Activated CD8-positive, alpha-beta memory T cell treated with anti-CD3 and anti-CD28 coated beads, Interleukin-2, amount 50 U/mL, for 4 hours (primary cell): ENCODE data around the gene CYTH3.

Source experiments
- DNase-seq: peaks from one replicate; pipeline ENCODE4 v3.0.0-alpha.2; 2020

CYTH3 gene

DNA sequence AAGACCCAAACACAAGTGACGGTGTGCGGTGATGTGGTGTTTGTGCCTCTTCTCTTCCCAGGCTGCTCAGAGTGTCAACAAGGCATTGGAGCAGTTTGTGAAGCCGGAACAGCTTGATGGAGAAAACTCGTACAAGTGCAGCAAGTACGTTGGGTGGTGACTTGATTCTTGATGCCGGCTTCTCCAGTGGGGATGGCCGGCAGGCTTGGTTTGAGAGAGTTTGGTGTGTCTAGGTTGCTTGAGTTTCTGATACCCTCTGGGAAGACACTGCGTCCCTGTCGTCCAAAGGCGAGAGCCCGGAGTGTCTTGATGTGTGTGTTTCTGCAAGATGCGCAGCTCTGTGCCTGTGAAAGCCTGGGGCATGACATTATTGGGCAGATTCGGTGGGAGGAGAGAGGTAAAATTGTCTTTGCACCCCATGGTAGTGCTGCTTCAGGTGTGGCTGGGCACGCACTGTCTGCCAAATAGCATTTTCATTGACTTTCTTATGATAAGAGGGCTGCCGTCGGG, 129.5 kb downstream of the CYTH3 start:
- no peak for DNase-seq

DNA sequence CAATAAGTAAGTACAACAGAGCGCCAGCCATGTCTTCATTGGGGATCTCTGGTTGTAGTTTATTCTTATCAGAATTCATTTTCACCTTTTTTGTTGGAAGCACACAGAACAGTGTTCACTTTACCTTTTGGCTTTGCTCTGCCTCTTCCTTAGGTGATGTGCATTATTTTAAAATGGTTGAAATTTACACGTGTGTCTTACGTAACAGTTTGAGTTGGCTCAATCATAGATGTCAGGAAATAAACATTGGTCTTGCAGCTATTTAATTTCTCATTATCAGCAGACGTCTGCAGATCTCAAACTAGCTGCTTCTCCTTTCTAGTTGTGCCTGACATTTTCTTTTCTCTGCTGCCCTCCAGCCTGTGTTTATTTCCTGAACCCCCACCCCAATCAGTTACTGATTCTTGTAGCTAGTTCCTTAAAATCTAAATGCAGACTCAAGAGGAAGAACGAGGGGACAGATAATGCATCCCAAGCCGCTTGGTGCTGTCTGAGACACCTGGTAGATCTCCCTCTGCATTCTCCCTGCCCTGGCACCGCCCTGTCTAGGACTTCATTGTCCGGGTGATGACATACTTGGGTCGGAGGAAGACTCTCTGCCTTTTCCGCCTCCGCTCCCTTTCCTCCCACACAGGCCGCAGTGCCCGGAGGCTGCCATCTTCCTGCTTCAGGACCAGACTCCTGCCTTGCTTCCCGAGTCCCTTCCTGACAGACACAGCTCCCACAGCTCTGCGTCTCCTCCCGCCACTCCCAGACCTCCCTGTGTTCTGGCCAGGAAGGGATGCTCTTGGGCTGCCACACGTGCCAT, 133.0 kb downstream of the CYTH3 start:
- DNase-seq, result no peak

DNA sequence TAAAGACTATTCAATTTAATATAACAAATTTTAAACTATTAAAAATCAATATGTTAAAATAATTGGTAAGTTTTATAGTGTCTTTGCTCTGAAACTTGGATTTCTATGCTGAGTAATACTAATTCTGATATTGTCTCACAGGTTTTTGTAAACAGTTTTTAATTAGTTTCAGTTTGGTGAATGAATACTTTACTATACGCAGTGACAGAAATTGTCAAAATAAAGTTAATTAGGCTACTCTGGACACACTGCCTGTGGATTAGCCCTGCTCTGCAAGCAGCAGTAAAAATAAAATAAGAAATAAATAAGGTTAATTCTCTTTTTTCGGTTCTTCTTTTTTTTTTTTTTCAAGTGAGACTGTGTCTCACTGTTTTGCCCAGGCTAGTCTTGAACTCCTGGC, 135.9 kb downstream of the CYTH3 start:
- no peak for DNase-seq

DNA sequence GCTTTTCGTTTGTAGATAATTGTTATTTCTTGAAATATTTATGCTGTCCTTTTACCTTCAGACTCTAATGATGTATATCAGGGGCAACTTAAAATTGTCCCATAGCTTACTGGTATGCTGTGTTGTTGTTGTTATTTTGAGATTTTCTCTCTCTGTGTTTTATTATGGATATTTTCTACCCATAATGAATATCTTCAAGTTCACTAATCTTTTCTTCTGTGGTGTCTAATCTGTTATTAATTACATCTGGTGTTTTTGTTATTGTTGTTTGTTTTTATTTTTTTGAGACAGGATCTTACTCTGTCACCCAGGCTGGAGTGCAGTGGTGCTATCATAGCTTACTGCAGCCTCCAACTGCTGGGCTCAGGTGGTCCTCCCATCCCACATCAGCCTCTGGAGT, 139.2 kb downstream of the CYTH3 start:
- no peak for DNase-seq

DNA sequence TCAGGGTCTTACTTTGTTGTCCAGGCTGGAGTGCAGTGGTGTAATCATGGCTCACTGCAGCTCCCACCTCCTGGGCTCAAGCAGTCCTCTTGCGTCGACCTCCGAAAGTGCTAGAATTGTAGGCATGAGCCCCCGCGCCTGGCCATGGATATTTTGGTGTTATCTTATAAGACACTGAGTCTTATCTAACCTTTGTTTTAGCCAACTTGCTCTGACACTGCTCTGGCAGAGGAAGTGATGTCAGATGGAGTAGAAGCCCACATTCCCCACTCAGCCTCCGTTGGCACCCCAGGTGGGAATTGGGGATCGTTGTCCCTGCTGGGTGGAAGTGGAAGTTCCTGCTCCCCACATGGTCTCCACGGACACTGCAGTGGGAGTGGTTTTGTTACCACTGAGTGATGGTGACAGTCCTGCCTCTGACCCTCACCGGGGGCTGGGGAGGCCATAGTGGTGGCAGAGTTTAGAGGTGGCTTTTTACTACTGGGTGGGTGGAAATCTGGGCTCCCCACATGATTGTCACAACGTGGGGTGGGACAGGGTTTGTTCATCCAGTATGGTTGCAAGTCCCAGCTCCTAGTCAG, 142.3 kb downstream of the CYTH3 start:
- no peak for DNase-seq

DNA sequence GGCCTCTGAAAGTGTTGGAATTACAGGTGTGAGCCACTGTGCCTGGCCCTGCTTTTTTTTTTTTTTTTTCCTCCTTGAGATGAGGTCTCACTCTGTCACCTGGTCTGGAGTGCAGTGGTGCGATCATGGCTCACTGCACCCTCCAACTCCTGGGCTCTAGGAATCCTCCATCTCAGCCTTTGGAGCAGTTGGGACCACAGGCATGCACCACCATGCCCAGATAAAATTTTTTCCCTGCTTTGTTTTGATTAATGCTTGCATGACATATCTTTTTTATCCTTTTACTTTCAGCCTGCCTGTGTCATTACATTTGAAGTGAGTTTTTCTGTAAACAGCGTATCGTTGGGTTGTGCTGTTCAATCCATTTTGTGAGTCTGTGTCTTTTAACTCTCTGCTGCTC, 144.2 kb downstream of the CYTH3 start:
- no peak for DNase-seq

DNA sequence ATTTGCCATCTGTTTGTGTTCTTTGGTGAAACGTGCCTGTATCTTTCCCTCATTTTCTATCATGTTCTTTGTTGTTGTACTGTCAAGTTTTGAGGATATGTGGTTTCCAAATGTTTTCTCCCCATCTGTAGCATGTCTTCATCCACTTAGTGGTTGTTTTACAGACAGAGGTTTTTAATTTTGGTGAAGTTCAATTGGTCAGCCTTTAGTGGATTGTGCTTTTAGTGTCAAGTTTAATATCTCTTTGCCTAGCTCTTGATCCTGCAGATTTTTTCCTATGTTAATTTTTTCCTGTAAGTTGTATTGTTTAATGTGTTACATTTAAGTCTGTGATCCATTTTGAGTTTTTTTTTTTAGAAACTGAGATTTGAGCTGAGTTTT, 145.3 kb downstream of the CYTH3 start:
- no peak for DNase-seq

DNA sequence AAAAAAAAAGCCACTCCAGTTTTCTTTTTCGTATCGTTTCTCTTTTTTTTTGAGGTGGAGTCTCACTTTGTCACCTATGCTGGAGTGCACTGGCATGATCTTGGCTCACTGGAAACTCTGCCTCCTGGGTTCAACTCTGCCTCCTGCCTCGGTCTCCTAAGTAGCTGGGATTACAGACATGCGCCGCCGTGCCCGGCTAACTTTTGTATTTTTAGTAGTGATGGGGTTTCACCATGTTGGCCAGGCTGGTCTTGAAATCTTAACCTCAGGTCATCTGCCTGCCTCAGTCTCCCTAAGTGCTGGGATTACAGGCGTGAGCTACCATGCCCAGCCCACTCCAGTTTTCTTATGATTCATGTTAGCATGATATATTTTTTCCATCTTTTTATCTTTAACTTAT, 148.6 kb downstream of the CYTH3 start:
- DNase-seq, result no peak

DNA sequence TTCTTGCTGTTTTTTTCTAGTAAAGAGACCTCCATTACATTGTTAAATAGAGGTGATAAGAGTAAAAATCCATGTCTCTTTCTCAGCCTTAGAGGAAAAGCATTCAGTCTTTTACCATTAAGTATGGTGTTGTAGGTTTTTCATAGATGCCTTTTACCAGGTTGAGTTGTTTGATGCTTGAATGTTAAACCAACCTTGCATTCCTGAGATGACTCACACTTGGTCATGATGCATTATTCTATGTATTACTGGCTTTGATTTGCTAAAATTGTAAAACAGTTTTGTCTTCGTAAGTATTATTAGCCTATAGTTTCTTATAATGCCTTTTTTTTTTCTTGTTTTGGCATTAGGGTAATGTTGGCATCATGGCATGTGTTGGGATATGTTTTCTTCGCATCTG, 151.3 kb downstream of the CYTH3 start:
- DNase-seq, result no peak

DNA sequence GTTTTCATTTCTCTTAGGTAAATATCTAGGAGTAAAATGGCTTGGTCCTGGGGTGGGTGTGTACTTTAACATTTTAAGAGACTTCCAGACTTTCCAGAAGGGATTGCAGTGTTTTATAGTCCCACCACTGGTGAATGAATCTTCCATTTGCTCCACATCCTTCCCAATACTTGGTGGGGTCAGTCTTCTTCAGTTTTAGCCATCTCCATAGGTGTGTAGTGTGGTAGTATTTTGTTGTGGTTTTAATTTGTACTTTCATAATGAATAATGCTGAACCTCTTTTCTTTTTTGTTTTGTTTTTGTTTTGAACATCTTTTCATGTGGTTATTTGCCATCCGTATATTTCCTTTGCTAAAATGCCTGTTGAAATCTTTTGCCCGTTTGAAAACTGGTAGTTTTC, 154.9 kb downstream of the CYTH3 start:
- no peak for DNase-seq

DNA sequence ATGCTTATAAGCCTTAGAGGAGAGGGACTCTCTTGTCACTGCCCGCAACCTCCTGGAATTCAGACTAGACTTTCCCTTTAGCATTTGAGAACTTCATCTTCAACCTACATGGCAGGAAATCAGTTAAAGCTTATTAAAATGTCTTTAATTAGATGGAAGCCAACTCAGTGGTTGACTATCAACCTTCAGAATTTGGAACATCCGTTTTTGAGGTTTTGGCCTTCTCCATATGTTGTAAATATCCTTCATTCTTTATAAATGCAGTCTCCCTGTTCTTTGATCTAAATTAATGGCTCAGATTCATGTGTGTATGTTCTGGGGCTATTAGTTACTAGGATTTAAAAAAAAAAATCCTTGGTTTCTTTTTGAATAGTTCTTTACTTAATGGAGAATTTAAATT, 156.2 kb downstream of the CYTH3 start:
- no peak for DNase-seq
